Activated T-helper 1 cell treated with anti-CD3 and anti-CD28 coated beads, Interleukin-12 subunit alpha, Interleukin-12 subunit beta, Interleukin-2, Interleukin-4 antibody, amounts not matched to agents 30 ng/mL and 10 ng/mL and 1 ng/mL, durations not matched to agents 14 hours and 24 hours and 36 hours (primary cell): Measurements from ENCODE around the gene LMF1. TPM values are rescaled to one million over a fixed set of nuclear protein-coding genes. Genes with fewer than 3 reads are reported as not detected.

ENCODE experiments used
- DNase-seq: peaks from one replicate; pipeline ENCODE4 v3.0.0; 2021; ENCODE audit warnings: low spot score
- H3K27ac Mint-ChIP-seq: one replicate; pipeline ENCODE4 v1.8.0; 2021; ENCODE audit warnings: mild to moderate bottlenecking, mixed read lengths
- H3K27me3 Mint-ChIP-seq: one replicate; pipeline ENCODE4 v1.8.0; 2022; ENCODE audit warnings: mild to moderate bottlenecking, moderate library complexity, mixed read lengths; ENCODE audit not compliant: insufficient read depth
- H3K36me3 Mint-ChIP-seq: one replicate; pipeline ENCODE4 v1.8.0; 2021; ENCODE audit warnings: low read depth, mixed read lengths
- H3K4me1 Mint-ChIP-seq: one replicate; pipeline ENCODE4 v1.8.0; 2021; ENCODE audit warnings: low read depth, mixed read lengths
- H3K4me3 Mint-ChIP-seq: one replicate; pipeline ENCODE4 v1.8.0; 2021; ENCODE audit warnings: mild to moderate bottlenecking, moderate library complexity, mixed read lengths
- H3K9me3 Mint-ChIP-seq: one replicate; pipeline ENCODE4 v1.8.0; 2021; ENCODE audit warnings: mixed read lengths
- intact Hi-C: fragments of 100-400 bp; cut with micrococcal nuclease; formaldehyde crosslinking; loops from one replicate; pipeline ENCODE4 v1.15.1; 2024
- total RNA-seq: library from RNA; stranded (reverse); gene quantifications from 2 replicates; pipeline ENCODE4 v1.2.3, GENCODE V29; 2022

The LMF1 gene
- total RNA-seq, 1 donor from 2014 or later, result 10.4 TPM

- Mint-ChIP-seq H3K9me3 (no peaks in the 10 kb centered on the region), H3K4me3 (no peak overlapping the region), H3K27ac (no peak overlapping the region), H3K36me3 (no peaks in the 10 kb centered on the region), H3K4me1 (no peaks in the 10 kb centered on the region), H3K27me3 (no peaks in the 10 kb centered on the region)
- intact Hi-C loops, result no loop called here
- DNase-seq, result no peak
Observed at GRCh38 chr16:882256-882655, 88.5 kb downstream of the LMF1 start.

- H3K27ac Mint-ChIP-seq, result no peak overlapping the region
- intact Hi-C loops, result no loop called here
- no peaks in the 10 kb centered on the region for H3K9me3 Mint-ChIP-seq
Observed at GRCh38 chr16:881219-882097, 89.3 kb downstream of the LMF1 start.

GRCh38 chr16:880471-881171 lies 90.2 kb downstream of the LMF1 start:
- intact Hi-C loops, result no loop called here
- H3K27ac Mint-ChIP-seq, result no peak overlapping the region
- no peak for DNase-seq

More at GRCh38 chr16:881219-882097, 89.3 kb downstream of the LMF1 start:
- Mint-ChIP-seq H3K36me3 (no peaks in the 10 kb centered on the region), H3K27me3 (no peaks in the 10 kb centered on the region), H3K4me1 (no peaks in the 10 kb centered on the region), H3K4me3 (no peak overlapping the region)
- DNase-seq, result no peak

GRCh38 chr16:879986-880385 lies 90.8 kb downstream of the LMF1 start:
- Mint-ChIP-seq H3K9me3 (no peaks in the 10 kb centered on the region), H3K36me3 (no peaks in the 10 kb centered on the region), H3K27ac (no peak overlapping the region), H3K4me3 (no peak overlapping the region), H3K4me1 (no peaks in the 10 kb centered on the region), H3K27me3 (no peaks in the 10 kb centered on the region)
- intact Hi-C loops, result no loop called here
- DNase-seq, result no peak

More at GRCh38 chr16:880471-881171, 90.2 kb downstream of the LMF1 start:
- H3K27me3 Mint-ChIP-seq, result no peaks in the 10 kb centered on the region
- no peak overlapping the region for H3K4me3 Mint-ChIP-seq
- H3K4me1 Mint-ChIP-seq, result no peaks in the 10 kb centered on the region
- H3K36me3 Mint-ChIP-seq, result no peaks in the 10 kb centered on the region
- no peaks in the 10 kb centered on the region for H3K9me3 Mint-ChIP-seq

- Mint-ChIP-seq H3K4me3 (no peak overlapping the region), H3K4me1 (no peaks in the 10 kb centered on the region), H3K9me3 (no peaks in the 10 kb centered on the region), H3K27ac (no peak overlapping the region), H3K36me3 (no peaks in the 10 kb centered on the region), H3K27me3 (no peaks in the 10 kb centered on the region)
- intact Hi-C loops, result no loop called here
- no peak for DNase-seq
Observed at GRCh38 chr16:879461-879861, 91.3 kb downstream of the LMF1 start.

- Mint-ChIP-seq H3K27ac (no peak overlapping the region), H3K36me3 (no peaks in the 10 kb centered on the region), H3K27me3 (no peaks in the 10 kb centered on the region), H3K9me3 (no peaks in the 10 kb centered on the region), H3K4me1 (no peaks in the 10 kb centered on the region), H3K4me3 (no peak overlapping the region)
- intact Hi-C loops, result no loop called here
- no peak for DNase-seq
Observed at GRCh38 chr16:878886-879285, 91.9 kb downstream of the LMF1 start.

- Mint-ChIP-seq H3K27me3 (no peaks in the 10 kb centered on the region), H3K27ac (no peak overlapping the region), H3K36me3 (no peaks in the 10 kb centered on the region), H3K4me3 (no peak overlapping the region), H3K9me3 (no peaks in the 10 kb centered on the region), H3K4me1 (no peaks in the 10 kb centered on the region)
- intact Hi-C loops, result no loop called here
- DNase-seq, result no peak
Observed at GRCh38 chr16:878072-878784, 92.6 kb downstream of the LMF1 start.

- DNase-seq, result no peak
- Mint-ChIP-seq H3K4me3 (no peak overlapping the region), H3K4me1 (no peaks in the 10 kb centered on the region), H3K36me3 (no peaks in the 10 kb centered on the region), H3K27ac (no peak overlapping the region), H3K9me3 (no peaks in the 10 kb centered on the region), H3K27me3 (no peaks in the 10 kb centered on the region)
- intact Hi-C loops, result no loop called here
Observed at GRCh38 chr16:877242-878071, 93.3 kb downstream of the LMF1 start.

GRCh38 chr16:876523-877241 lies 94.1 kb downstream of the LMF1 start:
- intact Hi-C loops, result no loop called here
- Mint-ChIP-seq H3K36me3 (no peaks in the 10 kb centered on the region), H3K4me3 (no peak overlapping the region), H3K4me1 (no peaks in the 10 kb centered on the region), H3K27ac (no peak overlapping the region), H3K9me3 (no peaks in the 10 kb centered on the region), H3K27me3 (no peaks in the 10 kb centered on the region)
- DNase-seq, result no peak

GRCh38 chr16:876041-876335 lies 94.8 kb downstream of the LMF1 start:
- no peaks in the 10 kb centered on the region for H3K27me3 Mint-ChIP-seq
- H3K4me1 Mint-ChIP-seq, result no peaks in the 10 kb centered on the region
- no peak overlapping the region for H3K4me3 Mint-ChIP-seq
- DNase-seq, result no peak
- H3K9me3 Mint-ChIP-seq, result no peaks in the 10 kb centered on the region
- intact Hi-C loops, result no loop called here
- no peak overlapping the region for H3K27ac Mint-ChIP-seq
- no peaks in the 10 kb centered on the region for H3K36me3 Mint-ChIP-seq

- intact Hi-C loops, result no loop called here
- H3K27me3 Mint-ChIP-seq, result no peaks in the 10 kb centered on the region
- no peaks in the 10 kb centered on the region for H3K36me3 Mint-ChIP-seq
- no peaks in the 10 kb centered on the region for H3K9me3 Mint-ChIP-seq
- H3K4me1 Mint-ChIP-seq, result no peaks in the 10 kb centered on the region
- DNase-seq, result no peak
- H3K4me3 Mint-ChIP-seq, result no peak overlapping the region
- H3K27ac Mint-ChIP-seq, result no peak overlapping the region
Observed at GRCh38 chr16:875182-876040, 95.4 kb downstream of the LMF1 start.
